Left ventricle myocardium superior (tissue), 1 donor: ENCODE measurements around the gene IGSF22. TPM values are rescaled to one million over a fixed set of nuclear protein-coding genes. Genes with fewer than 3 reads are reported as not detected.

Source experiments
- total RNA-seq: library from RNA; stranded (reverse); fragmentation: NEBNext Ultra II Directional; extraction: Animal tissue kit (Norgen Biotek cat#: 25700); gene quantifications from one replicate; pipeline ENCODE4 v1.2.1, GENCODE V29; 2021
- donor health status: DM: no; HTN: yes; CAD: no; lungs with severe emphysema.

IGSF22 gene
- total RNA-seq, 1 donor from 2014 or later: 0.94 TPM

Other genes starting within 250 kb of the IGSF22 start
- 63.3 TPM for gene TSG101, start 199.2 kb downstream of the IGSF22 start, total RNA-seq
- 18.5 TPM for gene UEVLD, start 137.5 kb downstream of the IGSF22 start, total RNA-seq
- 10.3 TPM for gene MISFA, start 126.4 kb downstream of the IGSF22 start, total RNA-seq
- gene SPTY2D1, start 91.8 kb downstream of the IGSF22 start, total RNA-seq: 9.4 TPM
- gene TMEM86A, start 27.4 kb downstream of the IGSF22 start, total RNA-seq: 4.5 TPM
- gene PTPN5, start 65.6 kb upstream of the IGSF22 start, total RNA-seq: 1.2 TPM
- gene MRGPRX1, start 213.2 kb upstream of the IGSF22 start, total RNA-seq: not detected